ENCODE data around the gene REM1. TPM values are rescaled to one million over a fixed set of nuclear protein-coding genes. Genes with fewer than 3 reads are reported as not detected.

REM1 gene
- total and polyA plus RNA-seq, 2 of the 4 experiments (the other 2 are of a cell fraction) = not detected

- ChIA-PET POLR2A (ENCODE audit: unreplicated experiment) (no interaction called here), CTCF (no interaction called here)
- dilution Hi-C loops (cut with HindIII; ENCODE audit: low sequenced_read_pairs, unreplicated experiment) = no loop called here
These were observed 1.2 kb downstream of the REM1 start for GRCh38 chr20:31476294-31476585.

More at GRCh38 chr20:31476294-31476585, 1.2 kb downstream of the REM1 start:
- H3K9ac ChIP-seq (ENCODE audit: low read depth, low read length) = no peak overlapping the region
- no peak overlapping the region for H2BK5ac ChIP-seq (ENCODE audit: low read depth, low read length, poor library complexity, severe bottlenecking)
- H4K20me1 ChIP-seq (ENCODE audit: insufficient read depth, low read length) = no peaks in the 10 kb centered on the region
- in situ Hi-C loops (cut with MboI; ENCODE audit: low sequenced_read_pairs) = no loop called here
- no peak overlapping the region for H3K14ac ChIP-seq (replicated peaks; ENCODE audit: low read depth, low read length)
- H3K18ac ChIP-seq (ENCODE audit: low read depth, low read length) = no peak overlapping the region
- no peak overlapping the region for H3K4me2 ChIP-seq (ENCODE audit: low read depth, low read length)
- ATAC-seq (ENCODE audit: low read depth) = no peak
- H4K91ac ChIP-seq (ENCODE audit: insufficient read depth, low read depth, low read length) = no peak overlapping the region
- no peak overlapping the region for H3K23ac ChIP-seq (ENCODE audit: low read depth, low read length)
- no TSS peak for BruUV-seq (replicated peaks)
- no peak overlapping the region for H2BK120ac ChIP-seq (ENCODE audit: low read depth, low read length)
- no peak overlapping the region for H3K4me3 ChIP-seq (ENCODE audit: insufficient read depth, low read depth, low read length)
- no peak for TF ChIP-seq CHD1 (IDR thresholded peaks at IDR 0.05; ENCODE audit: low read depth, low read length)
- no peak for TF ChIP-seq SMC3 (IDR thresholded peaks at IDR 0.05; ENCODE audit: low read depth, low read length)
- no peaks in the 10 kb centered on the region for H3K36me3 ChIP-seq (ENCODE audit: control insufficient read depth, insufficient read depth, low read length)
- WGBS, 2 experiments (ENCODE audit: extremely low coverage in 2 of 2, insufficient read length in 1 of 2) = 33% methylated on average over 3 of the region's 6 CpGs; no CpG with 5 or more reads in 1 of the 2 experiments
- no peak overlapping the region for H3K27ac ChIP-seq (ENCODE audit: insufficient read depth, low read length)
- H2BK15ac ChIP-seq (ENCODE audit: low read depth, low read length) = no peak overlapping the region
- no peak overlapping the region for H2AK9ac ChIP-seq (replicated peaks; ENCODE audit: low read depth, low read length, poor library complexity)
- no peak overlapping the region for H2AFZ ChIP-seq (replicated peaks; ENCODE audit: low read length, poor library complexity)
- no peaks in the 10 kb centered on the region for H3K9me3 ChIP-seq (ENCODE audit: control insufficient read depth, insufficient read depth, low read length)
- H4K5ac ChIP-seq (ENCODE audit: low read depth, low read length) = no peak overlapping the region
- H3K27me3 ChIP-seq (ENCODE audit: control insufficient read depth, insufficient read depth, low read length) = peaks cover 33% of the 10 kb centered on the region
- no peaks in the 10 kb centered on the region for H3K4me1 ChIP-seq (ENCODE audit: control insufficient read depth, insufficient read depth, low read length)
- no peaks in the 10 kb centered on the region for H3K79me1 ChIP-seq (ENCODE audit: low read depth in 1 of 2, low read length in 2 of 2)
- H2BK20ac ChIP-seq (ENCODE audit: low read depth, low read length) = no peak overlapping the region
- no peak overlapping the region for H3K56ac ChIP-seq (ENCODE audit: extremely low read depth, insufficient read depth, low read length)
- H2AK5ac ChIP-seq (ENCODE audit: low read depth, low read length) = no peak overlapping the region
- no peak overlapping the region for H3K4ac ChIP-seq (ENCODE audit: low read depth, low read length)
- intact Hi-C loops (cut with micrococcal nuclease) = no loop called here
- no peaks in the 10 kb centered on the region for H3K9me1 ChIP-seq (ENCODE audit: insufficient read depth, low read length)
- DNase-seq = no peak
- no peak overlapping the region for H4K8ac ChIP-seq (ENCODE audit: low read depth in 2 of 2, low read length in 2 of 2)

All from IMR-90 (cell line).